ENCODE results near the gene GMDS.
"Not testable (repeated sequence)": the region's sequence is repeated elsewhere in the genome, so short reads cannot be mapped to it uniquely, and the experiment has no call there.

GMDS gene

GRCh38 chr6:1849691-1850090 lies 395.7 kb downstream of the GMDS start:
- no peak for DNase-seq

- DNase-seq, result no peak
Observed at GRCh38 chr6:1848752-1849151, 396.7 kb downstream of the GMDS start.

- no peak for DNase-seq
Observed at GRCh38 chr6:1846611-1847010, 398.8 kb downstream of the GMDS start.

DNA sequence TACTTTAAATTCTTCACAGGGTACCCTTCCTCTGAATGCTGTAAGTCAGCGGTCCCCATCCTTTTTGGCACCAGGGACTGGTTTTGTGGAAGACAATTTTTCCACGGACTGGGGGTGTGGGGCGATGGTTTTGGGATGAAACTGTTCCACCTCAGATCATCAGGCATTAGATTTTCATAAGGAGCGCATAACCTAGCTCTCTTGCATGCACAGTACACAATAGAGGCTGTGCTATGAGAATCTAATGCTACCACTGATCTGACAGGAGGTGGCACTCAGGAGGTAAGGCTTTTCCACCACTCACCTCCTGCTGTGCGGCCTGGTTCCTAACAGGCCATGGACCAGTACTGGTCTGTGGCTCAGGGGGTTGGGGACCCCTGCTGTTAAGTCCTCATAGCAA lies 399.9 kb downstream of the GMDS start:
- DNase-seq, result not testable (repeated sequence)

- DNase-seq, result no peak
Observed at GRCh38 chr6:1842334-1842733, 403.1 kb downstream of the GMDS start.

GRCh38 chr6:1841136-1841535 lies 404.3 kb downstream of the GMDS start:
- no peak for DNase-seq

GRCh38 chr6:1840491-1841121 lies 404.8 kb downstream of the GMDS start:
- no peak for DNase-seq

GRCh38 chr6:1839361-1839760 lies 406.0 kb downstream of the GMDS start:
- DNase-seq, result no peak

DNA sequence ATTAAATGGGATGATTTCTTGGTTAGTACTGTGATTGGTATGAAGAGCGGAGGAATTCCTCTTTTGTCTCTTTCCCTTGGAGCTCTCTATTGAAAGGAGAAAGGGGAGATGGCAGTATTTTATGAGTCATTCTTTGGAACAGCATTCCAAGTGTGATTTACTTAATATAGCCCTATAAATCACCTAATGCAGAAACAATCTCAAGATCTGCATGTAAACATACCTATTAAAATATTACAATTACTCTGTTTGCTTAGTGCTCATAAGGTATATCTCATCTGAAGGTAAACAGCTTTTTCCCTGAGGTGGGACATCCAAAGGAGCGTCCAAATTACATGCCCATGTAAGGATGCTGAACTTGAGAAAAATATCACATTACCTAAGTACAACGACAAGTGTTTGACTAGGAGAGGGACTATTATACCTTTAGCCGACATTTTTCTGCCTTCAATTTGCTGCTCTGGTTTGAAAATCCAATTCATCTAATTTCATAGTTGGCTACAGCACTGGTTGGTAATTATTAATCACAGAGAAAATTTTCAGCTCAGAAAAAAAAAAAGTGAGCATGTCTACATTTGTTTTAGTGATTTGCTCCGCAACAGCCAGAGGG lies 406.7 kb downstream of the GMDS start:
- DNase-seq, result peak; percentile 88

DNA sequence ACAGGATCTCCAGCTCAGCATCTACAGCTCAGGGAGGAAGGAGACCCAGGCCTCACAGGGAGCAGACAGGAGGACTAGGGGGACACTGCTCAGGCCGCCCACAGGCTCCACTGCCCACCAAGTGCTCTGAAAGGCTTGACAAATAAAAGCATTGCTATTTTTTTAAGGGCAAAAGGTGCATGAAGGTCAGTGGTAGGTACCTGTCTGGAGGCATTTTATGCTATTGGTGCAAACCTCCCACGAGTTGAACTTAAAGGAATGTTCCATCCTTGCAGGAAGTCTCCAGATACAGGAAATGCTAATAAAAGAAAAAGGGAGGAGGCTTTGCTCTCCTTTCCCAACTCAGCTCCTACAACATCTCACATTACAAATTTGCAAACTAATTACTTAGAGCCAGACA lies 407.6 kb downstream of the GMDS start:
- DNase-seq, result no peak

DNA sequence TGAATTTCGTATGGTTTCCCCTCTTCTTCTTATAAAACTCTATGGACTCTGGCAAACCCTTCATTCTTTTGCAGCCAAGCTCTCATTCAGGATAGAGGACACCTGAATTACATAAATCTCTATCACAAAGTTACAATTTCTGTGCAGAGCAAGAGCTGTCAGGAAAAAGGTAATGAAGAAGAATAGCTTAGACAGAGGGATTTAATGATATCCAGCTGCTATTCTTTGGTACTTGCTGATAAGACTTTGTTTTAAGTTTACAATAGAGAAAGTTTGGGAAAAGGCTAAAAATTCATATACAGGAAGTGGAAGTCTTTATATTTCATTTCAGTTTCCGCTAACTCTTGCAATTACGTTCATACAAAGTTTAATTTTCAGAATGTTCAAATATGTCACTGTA lies 408.7 kb downstream of the GMDS start:
- DNase-seq, result no peak

DNA sequence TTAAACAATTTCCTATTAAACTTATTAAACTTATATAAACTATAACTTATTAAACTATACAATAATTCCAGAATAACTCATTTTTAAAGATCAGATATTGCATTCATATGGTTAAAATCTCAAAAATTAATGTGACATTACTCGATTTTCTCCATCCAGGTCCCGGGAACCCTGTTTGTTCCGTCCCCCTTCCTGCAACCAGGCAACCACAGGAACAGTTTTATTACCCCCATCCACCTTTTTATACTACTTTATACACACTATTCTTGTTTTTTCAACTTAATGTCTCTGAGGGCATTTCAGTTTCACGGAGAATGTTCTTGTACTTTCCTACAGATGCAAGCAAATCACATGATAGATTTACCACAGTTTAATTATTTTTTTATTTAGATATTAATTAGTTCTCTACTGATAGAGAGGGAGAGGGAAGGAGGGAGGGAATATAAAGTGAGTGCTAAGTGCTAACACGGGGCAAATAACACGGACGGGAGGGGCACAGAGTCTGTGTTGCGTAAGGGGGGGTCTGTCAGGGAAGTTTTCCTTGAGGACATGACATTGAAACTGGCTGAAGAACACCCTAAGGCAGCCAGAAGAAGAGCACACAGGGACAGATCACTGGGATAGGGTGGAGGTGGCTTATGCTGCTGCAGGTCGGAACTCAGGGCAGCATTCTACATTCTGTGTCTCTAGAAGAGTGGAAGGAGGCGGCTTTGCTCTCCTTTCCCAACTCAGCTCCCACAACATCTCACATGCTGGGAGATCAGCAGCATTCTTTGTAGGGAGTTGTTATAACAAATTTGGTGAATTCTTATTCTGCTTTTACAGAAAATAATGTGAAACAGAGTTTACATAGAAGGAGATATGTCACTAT lies 410.5 kb downstream of the GMDS start:
- DNase-seq, result no peak

DNA sequence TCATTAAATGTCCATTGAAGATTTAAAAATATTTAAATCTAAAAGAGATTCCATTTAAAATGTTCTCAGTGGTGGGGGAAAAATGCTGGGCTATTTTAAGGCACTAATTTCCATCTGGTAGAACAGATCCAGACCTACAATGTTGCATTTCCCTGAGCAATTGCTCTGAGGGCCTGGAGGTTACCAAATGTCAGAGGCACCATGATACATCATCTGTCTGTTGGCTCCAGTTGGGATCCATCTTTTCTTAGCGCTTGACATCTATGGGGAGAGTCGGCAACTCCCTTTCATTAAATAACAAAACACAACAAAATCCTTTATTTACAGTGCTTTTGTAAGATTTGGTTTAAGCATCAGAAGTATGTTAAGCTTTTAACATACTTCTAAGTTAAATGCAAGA lies 411.2 kb downstream of the GMDS start:
- DNase-seq, result no peak

DNA sequence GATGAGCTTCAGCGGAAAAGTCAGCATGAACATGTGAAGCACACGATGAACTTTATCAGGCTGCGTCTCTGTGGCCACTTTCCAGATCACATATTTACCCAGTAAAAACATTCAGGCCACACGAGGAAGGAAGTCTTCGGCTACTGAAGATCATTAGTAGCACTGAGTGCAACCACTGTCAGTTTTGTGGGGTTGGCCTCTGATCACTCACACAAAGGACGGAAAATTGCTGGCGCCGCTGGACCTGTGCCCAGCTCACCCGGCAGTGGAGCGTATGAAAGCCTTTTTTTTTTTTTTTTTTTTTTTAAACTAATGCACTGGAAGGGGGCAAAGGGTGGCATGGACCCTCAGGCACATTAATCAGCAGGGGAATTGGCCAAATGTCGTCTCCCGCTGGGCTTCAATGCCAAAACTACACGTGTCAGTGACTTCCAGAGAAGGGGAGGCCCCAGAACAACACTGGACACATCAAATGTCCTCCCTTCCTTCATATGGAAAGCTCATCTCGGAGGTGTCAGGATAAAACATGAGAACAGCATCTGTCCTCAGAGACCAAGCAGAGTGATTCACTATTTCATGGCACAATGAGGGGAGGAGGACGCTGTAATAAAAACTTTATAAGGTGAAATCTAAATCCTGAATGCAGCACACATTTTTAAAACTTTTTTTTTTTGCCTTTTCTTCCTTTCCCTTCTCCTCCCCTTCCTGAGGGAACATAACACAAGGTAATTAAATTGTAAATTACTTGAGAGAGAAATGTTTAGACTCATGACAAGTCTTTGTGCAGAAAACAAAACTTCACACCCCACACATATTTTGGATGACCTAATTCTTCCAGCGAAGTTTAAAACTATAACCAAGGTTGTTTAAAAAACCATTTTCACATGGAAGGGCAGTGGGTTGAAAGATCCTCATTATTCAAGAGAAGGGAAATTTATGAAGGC lies 412.3 kb downstream of the GMDS start:
- DNase-seq, result peak; percentile 78

- no peak for DNase-seq
Observed at GRCh38 chr6:1832358-1832757, 413.0 kb downstream of the GMDS start.

GRCh38 chr6:1827984-1828793 lies 417.2 kb downstream of the GMDS start:
- no peak for DNase-seq

DNA sequence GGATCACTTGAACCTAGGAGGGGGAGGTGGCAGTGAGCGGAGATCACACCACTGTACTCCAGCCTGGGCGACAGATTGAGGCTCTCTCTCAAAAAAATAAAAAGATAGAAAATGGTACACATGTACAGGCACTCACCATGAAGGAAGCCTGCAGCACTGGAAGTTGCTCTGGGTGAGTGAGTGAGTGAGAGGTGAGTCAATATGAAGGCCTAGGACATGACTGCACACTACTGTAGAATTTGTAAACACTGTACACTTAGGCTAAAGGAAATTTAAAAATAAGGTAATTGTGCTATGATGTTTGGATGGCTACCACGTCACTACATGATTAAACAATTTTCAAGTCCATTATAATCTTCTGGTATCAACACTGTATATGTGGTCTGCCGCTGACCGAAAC lies 419.5 kb downstream of the GMDS start:
- DNase-seq, result no peak

- no peak for DNase-seq
Observed at GRCh38 chr6:1825277-1825676, 420.1 kb downstream of the GMDS start.

DNA sequence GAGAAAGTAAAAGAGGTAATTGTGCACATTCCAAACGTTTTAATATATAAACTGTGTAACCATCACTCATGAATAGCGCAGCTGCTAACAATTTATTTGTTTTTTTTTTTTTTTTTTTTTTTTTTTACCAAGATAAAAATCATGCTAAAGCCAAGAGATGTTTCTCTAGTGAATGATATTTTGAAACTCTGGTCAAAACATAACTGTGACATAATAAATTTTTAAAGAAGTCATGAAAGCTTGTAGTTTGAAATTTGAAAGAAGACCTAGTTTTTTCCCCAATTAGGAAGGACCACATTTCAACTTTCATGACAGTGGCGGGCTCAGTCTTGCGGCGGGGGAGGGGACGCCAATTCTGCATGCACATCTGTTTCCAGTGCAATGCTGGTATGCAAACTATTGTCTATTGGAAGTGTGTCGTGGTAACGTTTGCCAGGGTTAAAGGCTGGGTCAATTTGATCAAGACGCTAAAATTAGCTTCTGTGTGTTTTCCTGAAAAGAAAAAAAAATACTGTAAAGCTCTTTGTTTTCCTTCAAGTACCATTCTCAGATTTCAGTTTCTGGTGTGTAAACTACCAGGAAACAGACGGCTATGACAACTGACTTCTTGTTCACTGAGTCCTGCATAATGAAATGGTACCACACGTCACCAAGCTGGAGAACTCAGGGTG lies 423.8 kb downstream of the GMDS start:
- DNase-seq, result peak; percentile 93

- DNase-seq, result no peak
Observed at GRCh38 chr6:1821164-1821512, 424.3 kb downstream of the GMDS start.

DNA sequence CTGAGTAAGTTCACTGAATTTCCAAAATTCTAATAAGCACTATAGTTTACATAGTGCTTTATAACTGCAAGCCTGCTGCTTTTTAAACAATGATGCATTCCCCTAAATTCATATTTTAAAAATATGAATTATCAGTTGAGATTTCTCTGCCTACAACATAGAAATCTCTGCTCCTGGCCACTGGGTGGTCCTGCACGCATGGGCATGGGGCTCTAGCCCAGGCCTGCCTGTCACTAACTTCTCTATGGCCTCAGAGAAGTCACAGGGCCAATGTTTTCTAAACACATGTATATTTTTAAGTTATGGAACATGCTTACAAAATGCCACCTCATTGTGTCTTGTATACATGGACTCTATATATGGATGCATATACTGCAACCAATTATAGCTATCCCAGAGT lies 424.7 kb downstream of the GMDS start:
- no peak for DNase-seq

GRCh38 chr6:1820165-1820564 lies 425.2 kb downstream of the GMDS start:
- no peak for DNase-seq
